GM19193 (cell line): ENCODE measurements around the gene RABL6.

Source experiments
- POLR2A ChIP-seq: IDR thresholded peaks from 4 replicates; pipeline ENCODE4 v1.6.1; 2011; ENCODE audit not compliant: insufficient read depth, insufficient read length; ENCODE audit errors: extremely low read depth

The RABL6 gene

GRCh38 chr9:136773386-136774044 lies 34.2 kb upstream of the RABL6 start:
- TF ChIP-seq POLR2A = no peak

- TF ChIP-seq POLR2A = no peak
Measured at GRCh38 chr9:136774416-136775045, 33.2 kb upstream of the RABL6 start.

GRCh38 chr9:136775191-136775590 lies 32.6 kb upstream of the RABL6 start:
- no peak for TF ChIP-seq POLR2A

- TF ChIP-seq POLR2A = no peak
Measured at GRCh38 chr9:136776947-136777346, 30.8 kb upstream of the RABL6 start.

GRCh38 chr9:136777359-136777758 lies 30.4 kb upstream of the RABL6 start:
- TF ChIP-seq POLR2A = no peak

- TF ChIP-seq POLR2A = no peak
Measured at GRCh38 chr9:136779808-136780207, 27.9 kb upstream of the RABL6 start.

GRCh38 chr9:136782452-136782851 lies 25.3 kb upstream of the RABL6 start:
- no peak for TF ChIP-seq POLR2A

- no peak for TF ChIP-seq POLR2A
Measured at GRCh38 chr9:136784249-136784996, 23.3 kb upstream of the RABL6 start.

GRCh38 chr9:136784997-136785361 lies 22.8 kb upstream of the RABL6 start:
- no peak for TF ChIP-seq POLR2A

- no peak for TF ChIP-seq POLR2A
Measured at GRCh38 chr9:136786451-136786850, 21.3 kb upstream of the RABL6 start.

- no peak for TF ChIP-seq POLR2A
Measured at GRCh38 chr9:136787690-136788400, 19.9 kb upstream of the RABL6 start.

GRCh38 chr9:136789523-136789937 lies 18.2 kb upstream of the RABL6 start:
- no peak for TF ChIP-seq POLR2A

- TF ChIP-seq POLR2A = peak; percentile 76
Measured at GRCh38 chr9:136790640-136791515, 16.9 kb upstream of the RABL6 start, which contains the start of gene TMEM141. TMEM141 (plus strand) TSS chr9:136791344; CDS start chr9:136791371, 27 bp downstream.

GRCh38 chr9:136791516-136792276 lies 16.1 kb upstream of the RABL6 start:
- no peak for TF ChIP-seq POLR2A
